BJ (cell line): ENCODE results near the gene GPR6. TPM values are rescaled to one million over a fixed set of nuclear protein-coding genes. Genes with fewer than 3 reads are reported as not detected.

Experiments
- CTCF ChIA-PET: fragments of 350-600 bp; formaldehyde crosslinking; extraction: SDS; loops from one replicate; lab custom pipeline; 2021; ENCODE audit warnings: antibody characterized with exemption, inconsistent platforms; lab: Yijun Ruan, JAX
- POLR2A ChIA-PET: fragments of 300-600 bp; sonication (Branson Sonifier 250); formaldehyde crosslinking; extraction: SDS; loops from one replicate; lab custom pipeline; 2021; ENCODE audit warnings: antibody characterized with exemption; lab: Charles Lee
- DNase-seq: peaks from one replicate; pipeline ENCODE4 v3.0.0-alpha.2; 2011; ENCODE audit warnings: low read depth
- H3K27me3 ChIP-seq: 2 replicates; pipeline ENCODE4 v1.6.0; 2011; ENCODE audit warnings: low read length; ENCODE audit not compliant: control insufficient read depth, insufficient read depth
- H3K36me3 ChIP-seq: 2 replicates; pipeline ENCODE4 v1.5.1; 2011; ENCODE audit warnings: low read length; ENCODE audit not compliant: control insufficient read depth, insufficient read depth
- H3K4me3 ChIP-seq: 2 replicates; pipeline ENCODE4 v1.5.1; 2011; ENCODE audit warnings: low read depth, mild to moderate bottlenecking, control low read depth, low read length
- CTCF ChIP-seq: IDR thresholded peaks from 2 replicates; pipeline ENCODE4 v1.5.1; 2011; ENCODE audit warnings: low read depth, mild to moderate bottlenecking, control low read depth, inconsistent platforms, low read length, moderate library complexity; ENCODE audit not compliant: insufficient read depth
- polyA plus RNA-seq: library from polyadenylated mRNA; depleted of rRNA; stranded (reverse); fragments of >200 nt; gene quantifications from 2 replicates; pipeline ENCODE4 v1.2.3, GENCODE V29; 2011

GPR6 gene
- polyA plus RNA-seq, 1 experiment = not detected

- H3K36me3 ChIP-seq = no peaks in the 10 kb centered on the region
- no peak for DNase-seq
- peaks cover 2% of the 10 kb centered on the region; the same call in 1 of the 2 replicates for H3K27me3 ChIP-seq
- ChIA-PET POLR2A (no interaction called here), CTCF (no interaction called here)
- H3K4me3 ChIP-seq = no peak overlapping the region
- TF ChIP-seq CTCF = no peak
These were observed 20.2 kb downstream of the GPR6 start for GRCh38 chr6:109998159-109998785.

- no peak overlapping the region for H3K4me3 ChIP-seq
- no peak for TF ChIP-seq CTCF
- ChIA-PET CTCF (no interaction called here), POLR2A (no interaction called here)
- DNase-seq = no peak
- H3K36me3 ChIP-seq = no peaks in the 10 kb centered on the region
- peaks cover 2% of the 10 kb centered on the region; the same call in 1 of the 2 replicates for H3K27me3 ChIP-seq
These were observed 21.6 kb downstream of the GPR6 start for GRCh38 chr6:109999740-110000139.

GRCh38 chr6:110002676-110003075 is 24.6 kb downstream of the GPR6 start:
- ChIA-PET POLR2A (no interaction called here), CTCF (interaction anchor here (1.3 kb wide), 2 partner anchors 9 to 16 kb away, joined by 3 read pairs; no protein-coding TSS in a partner anchor)
- Histone ChIP-seq H3K27me3 (peaks cover 2% of the 10 kb centered on the region; the same call in 1 of the 2 replicates), H3K4me3 (no peak overlapping the region), H3K36me3 (no peaks in the 10 kb centered on the region)
- TF ChIP-seq CTCF = no peak
- DNase-seq = no peak

- CTCF ChIA-PET = interaction anchor here (1.0 kb wide), 1 partner anchor 24 kb away, joined by 3 read pairs; no protein-coding TSS in a partner anchor
- H3K27me3 ChIP-seq = peaks cover 1% of the 10 kb centered on the region; the same call in 1 of the 2 replicates
- POLR2A ChIA-PET = no interaction called here
- DNase-seq = no peak
- no peaks in the 10 kb centered on the region for H3K36me3 ChIP-seq
- no peak overlapping the region for H3K4me3 ChIP-seq
- no peak for TF ChIP-seq CTCF
These were observed 35.3 kb downstream of the GPR6 start for GRCh38 chr6:110013386-110013785.

GRCh38 chr6:110015206-110015605 is 37.1 kb downstream of the GPR6 start:
- H3K36me3 ChIP-seq = no peaks in the 10 kb centered on the region
- no peak for DNase-seq
- ChIA-PET POLR2A (no interaction called here), CTCF (no interaction called here)
- peaks cover 2% of the 10 kb centered on the region; the same call in 1 of the 2 replicates for H3K27me3 ChIP-seq
- TF ChIP-seq CTCF = no peak
- no peak overlapping the region for H3K4me3 ChIP-seq
